Measurements from ENCODE around the gene EIF2D.
A peak's percentile ranks its signal among the peaks of the same experiment; 100 is the strongest.
"Not testable (repeated sequence)": the region's sequence is repeated elsewhere in the genome, so short reads cannot be mapped to it uniquely, and the experiment has no call there.

EIF2D gene

DNA sequence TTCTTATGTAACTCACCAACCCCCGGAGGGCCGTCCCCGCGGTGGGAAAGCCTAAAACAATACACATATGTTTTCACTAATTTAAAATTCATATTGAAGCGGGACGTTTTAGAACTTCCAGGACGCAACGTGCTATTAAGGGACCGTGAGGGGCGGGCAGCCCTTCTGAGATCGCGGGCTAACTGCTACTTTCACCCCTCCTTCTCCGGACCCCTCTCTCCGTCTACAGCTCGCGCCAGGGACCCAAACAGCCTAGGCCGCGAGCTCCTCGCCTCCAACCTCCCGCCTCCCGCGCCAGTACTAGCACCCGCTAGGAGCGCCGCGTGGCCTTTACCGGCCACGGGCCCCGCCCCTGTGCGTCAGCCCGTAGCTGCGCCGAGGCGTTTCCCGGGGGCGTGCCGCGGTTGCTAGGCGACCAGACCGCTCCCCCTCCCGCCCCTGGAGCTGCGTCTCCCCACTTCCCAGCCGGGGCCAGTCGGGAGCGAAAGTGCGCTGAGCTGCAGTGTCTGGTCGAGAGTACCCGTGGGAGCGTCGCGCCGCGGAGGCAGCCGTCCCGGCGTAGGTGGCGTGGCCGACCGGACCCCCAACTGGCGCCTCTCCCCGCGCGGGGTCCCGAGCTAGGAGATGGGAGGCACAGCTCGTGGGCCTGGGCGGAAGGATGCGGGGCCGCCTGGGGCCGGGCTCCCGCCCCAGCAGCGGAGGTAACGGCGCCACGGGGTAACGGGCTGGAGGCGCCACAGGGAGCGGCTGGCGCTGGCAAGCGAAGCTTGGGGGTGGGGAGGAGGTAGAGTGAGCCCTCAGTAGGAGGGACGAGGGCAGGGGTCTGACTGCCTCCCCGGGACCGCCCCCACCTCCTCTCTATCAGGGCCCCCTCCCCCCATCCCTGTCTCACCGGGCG, 23.1 kb upstream of the EIF2D start, which contains the start of gene DYRK3:
TSS of gene DYRK3 (plus strand) at position 457 of the 898 bp plus-strand sequence. CDS start at position 625, 168 bp downstream.
- peak; percentile 95 for DNase-seq

DNA sequence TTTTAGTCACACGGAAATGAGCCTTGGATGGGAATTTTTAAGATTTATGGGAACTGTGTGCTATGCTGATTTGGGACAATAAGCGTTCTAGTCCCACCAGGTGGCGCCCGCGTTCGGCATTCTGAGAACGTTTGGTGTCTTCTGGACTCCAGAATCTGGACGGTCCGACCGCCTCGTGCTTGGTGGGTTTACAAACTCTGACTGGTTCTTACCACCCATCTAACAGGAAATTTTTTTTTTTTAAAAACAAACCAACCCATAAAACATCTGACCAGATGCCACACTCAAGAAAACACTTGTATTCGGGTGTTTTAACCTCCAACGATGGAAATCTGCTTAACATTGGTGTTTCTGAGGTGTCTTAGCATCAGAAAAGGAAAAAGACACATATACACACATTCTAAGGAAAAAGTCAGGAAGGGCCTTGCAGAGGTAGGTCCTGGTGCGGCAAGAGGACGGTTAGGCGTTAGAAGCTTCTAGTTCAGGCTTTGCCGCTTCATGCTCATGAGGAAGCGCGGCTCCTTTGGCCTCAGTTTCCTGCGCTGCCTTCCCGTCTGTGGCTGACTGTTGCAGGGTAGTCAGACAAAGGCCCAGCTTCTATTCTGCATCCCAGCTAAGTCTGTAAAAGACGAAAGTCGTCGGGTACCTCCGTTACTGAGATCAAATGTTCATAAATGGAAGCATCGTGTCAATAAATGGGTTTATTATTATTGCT, 22.3 kb upstream of the EIF2D start:
- peak; percentile 94 for DNase-seq

DNA sequence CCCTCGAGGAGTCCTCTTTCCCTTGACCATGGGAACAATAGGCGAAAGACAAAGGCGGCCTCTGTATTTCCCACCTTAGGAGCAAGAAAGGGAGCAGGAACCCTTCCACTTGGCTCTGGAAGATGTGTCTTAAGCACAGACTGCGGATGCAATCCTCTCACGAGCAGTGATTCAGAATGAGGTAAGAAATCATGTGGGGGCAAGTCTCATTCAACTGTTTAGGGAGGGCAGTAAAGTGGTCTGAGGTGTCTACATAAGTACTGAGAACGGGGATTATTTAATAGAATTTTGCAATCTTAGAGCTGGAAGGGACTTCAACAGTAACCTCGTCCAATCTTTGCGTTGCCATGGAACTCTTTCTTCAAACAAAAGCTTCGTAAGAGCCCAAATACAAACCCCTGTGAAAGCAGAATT, 21.4 kb upstream of the EIF2D start:
- DNase-seq = peak; percentile 82

DNA sequence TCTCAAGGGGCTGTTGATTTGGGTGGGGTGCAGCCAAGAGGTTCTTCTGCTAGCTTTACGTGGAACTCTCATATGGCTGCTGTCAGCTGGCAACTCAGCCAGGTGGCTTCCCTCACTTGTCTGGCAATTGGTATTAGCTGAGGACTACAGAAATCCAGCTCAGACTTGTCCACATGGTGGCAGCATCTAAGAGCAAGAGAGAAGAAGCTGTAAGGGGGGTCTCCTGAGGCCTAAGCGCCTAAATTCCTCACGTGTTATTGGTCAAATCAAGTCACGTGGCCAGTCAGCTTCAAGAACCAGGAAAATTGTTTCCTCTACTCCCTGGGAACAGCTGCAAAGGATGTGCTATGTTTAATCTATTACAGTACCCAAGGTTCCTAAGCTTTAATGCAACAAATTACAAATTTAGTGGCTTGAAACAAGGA, 18.8 kb upstream of the EIF2D start:
- DNase-seq = peak; percentile 58

DNA sequence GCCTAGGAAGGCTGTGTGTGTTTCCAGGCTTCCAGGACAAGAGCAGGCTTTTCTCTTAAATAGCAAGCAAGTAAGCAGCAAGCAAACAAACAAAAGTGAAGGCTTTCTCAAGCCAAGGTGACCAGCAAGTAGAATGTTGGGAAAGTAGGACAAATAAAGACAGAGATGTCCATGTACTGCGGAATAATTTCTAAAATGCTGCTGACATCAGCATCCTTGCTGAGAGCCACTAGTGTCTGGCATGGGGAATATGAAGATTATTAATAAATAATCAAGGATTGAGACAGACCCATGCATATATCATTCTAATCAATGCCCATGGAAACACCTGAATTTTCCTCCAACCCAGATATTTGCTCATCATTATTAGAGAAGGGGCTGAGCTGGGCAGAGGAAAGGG, 16.7 kb upstream of the EIF2D start:
- DNase-seq = no peak

DNA sequence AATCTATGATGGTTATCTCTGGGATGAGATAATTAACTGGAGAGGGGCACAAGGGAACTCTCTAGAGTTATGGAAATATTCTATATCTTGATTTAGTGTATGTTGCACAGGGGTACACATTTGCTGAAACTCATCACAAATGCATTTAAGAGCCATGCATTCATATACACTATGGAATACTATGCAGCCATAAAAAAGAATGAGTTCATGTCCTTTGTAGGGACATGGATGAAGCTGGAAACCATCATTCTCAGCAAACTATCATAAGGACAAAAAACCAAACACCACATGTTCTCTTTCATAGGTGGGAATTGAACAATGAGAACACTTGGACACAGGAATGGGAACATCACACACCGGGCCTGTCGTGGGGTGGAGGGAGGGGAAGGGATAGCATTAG, 14.1 kb upstream of the EIF2D start:
- not testable (repeated sequence) for DNase-seq

DNA sequence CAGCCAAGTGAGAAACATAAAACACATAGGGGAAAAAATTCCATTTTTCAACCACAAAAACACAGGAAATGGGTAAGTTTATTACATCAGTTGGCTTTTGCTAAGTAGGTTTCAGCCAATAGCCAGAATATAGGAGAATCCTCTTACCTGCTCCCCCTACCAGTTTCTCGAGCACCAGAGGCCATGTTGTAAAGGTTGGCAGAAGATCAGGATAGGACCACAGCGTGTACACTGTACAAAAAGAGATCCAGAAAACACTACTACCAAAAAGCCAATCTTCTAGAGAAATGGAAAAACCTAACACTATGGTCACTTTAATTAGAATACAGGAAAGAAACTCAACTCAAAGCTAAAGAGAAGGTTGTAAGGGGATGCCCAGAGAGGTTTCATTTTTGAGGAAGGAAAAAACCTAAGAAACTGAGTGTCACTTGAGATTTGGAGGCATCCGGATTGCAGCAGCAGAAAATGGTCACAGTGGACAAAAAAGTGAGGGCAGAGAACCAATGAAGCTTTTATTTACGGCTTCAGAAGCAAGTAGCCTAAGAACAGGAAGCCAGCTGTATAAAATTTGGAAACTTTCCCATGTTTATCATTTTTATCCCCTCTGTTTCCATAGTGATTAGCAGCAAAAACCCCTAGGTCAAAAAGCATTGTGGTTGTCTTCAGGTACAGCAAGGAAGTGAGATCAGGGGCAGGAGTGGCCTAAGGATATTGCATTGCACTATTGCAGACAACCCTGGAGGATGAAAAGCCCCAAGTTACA, 2.9 kb downstream of the EIF2D start:
- no peak for DNase-seq

DNA sequence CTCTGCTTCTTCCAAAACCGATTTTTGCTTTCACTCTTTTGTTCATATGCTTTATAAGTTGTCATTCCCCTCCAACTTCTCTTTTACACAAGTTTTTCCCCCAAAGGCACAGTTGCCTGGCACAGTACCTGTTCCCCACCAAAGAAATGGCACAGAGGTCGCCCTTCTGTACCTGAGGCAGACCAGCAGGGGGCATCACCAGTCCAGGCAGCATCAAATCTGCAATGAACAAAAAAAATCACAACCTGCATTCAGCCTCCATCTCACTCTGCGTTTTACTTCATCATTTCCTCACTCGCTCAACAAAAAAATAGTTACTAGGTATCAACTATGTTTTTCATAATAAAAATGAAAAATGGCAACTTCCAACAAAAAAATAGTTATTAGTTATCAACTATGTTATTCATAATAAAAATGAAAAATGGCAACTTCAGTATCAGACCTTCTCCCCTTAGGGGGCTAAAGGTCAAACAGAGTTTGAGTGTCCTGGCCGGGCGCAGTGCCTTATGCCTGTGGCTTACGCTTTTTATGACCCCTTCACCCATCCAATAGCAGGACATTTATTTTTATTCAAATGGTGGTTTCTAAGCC, 4.1 kb downstream of the EIF2D start:
- DNase-seq = peak; percentile 41

DNA sequence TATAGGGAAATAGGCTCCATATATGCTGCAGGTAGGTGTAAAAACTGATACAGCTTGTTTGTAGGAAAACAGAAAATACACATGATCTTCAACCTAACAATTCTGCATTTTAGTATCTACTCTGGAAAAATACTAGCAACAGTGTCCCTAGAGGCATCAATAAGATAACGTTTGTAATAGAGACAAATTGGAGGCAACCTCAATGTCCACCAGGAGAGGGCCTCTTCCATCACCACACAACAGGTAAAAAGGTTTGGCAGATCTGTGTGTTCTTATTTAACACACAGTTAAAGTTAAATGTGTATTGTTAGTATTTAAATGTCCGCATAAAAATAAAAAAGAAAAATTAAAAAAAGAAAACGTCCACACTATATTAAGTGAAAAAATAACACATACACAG, 5.4 kb downstream of the EIF2D start:
- no peak for DNase-seq

DNA sequence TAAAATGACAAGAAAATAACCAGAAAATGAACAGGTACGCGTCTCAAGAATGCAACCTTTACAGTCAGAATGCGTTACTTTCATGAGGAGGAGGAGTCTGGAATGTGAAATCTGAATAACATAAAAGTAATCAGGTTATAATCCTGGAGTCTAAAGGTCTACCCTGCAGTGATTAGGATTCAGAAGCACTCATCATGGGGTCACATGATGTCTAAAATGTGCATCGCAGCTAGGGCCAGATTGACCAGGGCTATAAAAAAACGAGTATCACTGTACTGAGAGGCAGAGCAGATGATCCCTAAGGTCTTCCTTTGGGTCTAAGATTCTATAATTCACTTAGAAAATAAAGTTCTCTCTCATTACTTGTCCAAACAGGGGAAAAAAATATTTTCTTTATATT, 7.4 kb downstream of the EIF2D start:
- no peak for DNase-seq

DNA sequence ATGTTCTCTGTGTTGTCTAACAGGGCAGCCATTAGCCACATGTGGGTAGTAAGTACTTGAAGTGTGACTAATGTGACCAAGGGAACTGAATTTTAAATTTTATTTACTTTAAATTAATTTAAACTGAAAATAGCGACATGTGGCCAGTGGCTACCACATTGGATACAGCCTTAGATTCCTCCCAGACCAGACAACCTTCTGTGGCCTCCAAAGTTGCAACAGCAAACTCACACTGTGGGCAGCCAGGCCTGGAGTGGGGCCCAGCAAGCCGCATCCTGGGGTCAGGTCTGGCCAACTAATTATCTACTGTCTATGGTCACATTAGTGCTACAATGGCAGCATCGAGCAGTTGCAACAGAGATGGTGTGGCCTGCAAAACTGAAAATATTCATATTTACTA, 11.7 kb downstream of the EIF2D start:
- DNase-seq = no peak

DNA sequence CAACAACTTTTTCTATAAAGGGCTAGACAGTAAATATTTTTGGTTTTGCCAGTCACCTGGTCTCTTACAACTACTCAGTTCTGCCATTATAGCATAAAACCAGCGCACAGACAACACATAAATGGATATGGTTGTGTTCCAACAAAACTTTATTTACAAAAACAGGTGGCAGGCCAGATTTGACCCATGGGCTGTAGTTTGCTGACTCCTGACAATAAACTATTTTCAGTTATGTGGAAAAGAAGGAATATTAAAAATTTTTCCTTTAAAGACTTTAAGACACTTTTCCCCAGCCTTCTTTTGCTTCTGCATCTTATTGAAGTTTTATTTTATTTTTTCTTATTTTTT, 16.0 kb downstream of the EIF2D start:
- no peak for DNase-seq

DNA sequence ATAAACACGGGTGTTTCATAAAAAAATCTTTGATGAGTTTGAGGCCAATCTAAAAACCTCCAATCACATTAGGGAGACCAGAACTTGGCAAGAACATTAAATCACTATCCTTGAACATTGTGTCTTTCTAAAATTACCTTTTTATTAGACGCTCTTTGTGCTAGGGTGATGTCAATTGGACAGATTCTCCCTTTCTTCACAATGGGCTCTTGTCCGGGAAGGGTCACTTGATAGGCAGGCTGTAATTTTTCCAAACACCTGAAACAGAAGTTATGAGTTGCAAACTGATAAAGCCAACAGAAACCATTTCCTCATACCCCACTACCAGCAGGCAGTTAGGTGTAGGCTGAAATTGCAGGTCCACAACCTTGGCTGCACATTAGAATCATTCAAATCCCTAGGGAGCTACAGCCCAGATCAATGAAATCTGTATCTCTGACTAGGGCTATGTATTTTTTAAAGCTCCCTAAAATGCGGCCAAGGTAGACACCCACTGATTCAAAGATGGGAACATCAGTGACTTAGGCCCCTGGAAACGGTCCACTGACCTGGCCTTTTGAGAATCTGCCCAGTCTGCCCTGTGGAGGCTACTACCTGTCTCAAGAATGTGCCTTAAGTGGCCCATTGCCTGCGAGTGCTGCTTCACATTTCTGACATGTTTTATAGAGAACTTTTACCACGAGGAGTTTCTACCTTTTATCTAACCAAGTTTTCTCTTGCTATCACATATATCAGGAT, 16.5 kb downstream of the EIF2D start:
- DNase-seq = no peak

DNA sequence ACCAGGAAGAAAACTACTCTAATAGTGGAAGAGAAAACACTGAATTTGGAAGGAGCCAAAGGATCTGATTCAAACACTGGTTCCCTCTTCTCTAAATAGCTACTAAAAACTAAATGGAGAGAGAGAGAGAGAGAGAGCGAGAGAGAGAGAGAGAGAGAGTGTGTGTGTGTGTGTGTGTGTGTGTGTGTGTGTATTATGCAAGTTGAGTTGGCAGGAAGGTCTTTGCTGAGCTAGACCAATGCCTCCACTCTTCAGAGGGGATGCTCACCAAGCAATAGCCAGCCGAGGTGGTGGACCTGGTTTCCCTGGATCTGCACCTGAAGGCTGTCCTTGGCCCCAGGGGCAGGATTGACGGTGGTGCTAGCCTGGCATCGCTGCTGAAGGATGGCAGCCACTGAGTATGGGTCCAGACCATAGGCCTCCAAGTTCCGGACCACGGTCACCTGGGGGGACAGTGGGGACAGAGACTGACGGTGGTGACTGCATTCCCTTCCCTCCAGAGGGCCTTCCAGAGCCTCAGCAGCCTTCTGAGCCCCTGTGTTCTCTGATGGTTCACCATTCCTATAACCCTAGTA, 18.8 kb downstream of the EIF2D start:
- DNase-seq = no peak

DNA sequence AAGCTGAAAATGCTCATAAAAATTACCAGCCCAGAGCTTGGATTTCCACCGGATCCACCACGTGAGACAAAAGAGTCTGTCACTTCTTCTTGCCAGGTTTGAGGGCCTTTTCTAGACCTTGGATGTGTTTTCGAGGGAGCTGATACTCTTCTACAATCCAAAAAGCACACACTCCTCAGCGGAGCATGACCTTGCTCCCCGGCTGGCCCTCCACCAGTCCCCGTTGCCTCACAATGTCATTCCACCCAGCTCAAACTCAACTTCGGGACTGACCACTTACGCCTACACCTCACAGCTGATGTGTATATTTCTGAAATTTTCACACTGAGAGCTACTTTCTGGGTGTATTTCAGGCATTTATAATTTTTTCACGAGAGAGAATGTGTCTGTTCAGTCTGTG, 20.6 kb downstream of the EIF2D start:
- no peak for DNase-seq

DNA sequence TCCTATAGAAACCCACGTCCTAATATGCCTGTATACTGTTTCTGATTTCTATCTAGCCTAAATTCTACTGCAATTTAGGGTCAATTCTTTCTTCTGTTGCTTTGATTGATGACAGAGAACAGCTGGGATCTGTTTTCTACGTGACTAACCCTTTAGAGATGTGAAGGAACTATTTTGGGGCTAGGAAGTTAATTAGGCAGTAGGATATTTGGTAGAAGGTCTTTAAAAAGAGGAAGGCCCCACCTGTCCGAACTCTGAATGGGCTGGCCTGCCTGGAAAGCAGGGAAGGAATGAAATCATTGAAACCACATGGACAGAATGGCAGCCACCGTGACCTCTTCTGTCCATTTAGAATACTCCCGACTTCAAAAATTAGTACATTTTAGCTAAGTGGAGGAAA, 21.0 kb downstream of the EIF2D start:
- no peak for DNase-seq

DNA sequence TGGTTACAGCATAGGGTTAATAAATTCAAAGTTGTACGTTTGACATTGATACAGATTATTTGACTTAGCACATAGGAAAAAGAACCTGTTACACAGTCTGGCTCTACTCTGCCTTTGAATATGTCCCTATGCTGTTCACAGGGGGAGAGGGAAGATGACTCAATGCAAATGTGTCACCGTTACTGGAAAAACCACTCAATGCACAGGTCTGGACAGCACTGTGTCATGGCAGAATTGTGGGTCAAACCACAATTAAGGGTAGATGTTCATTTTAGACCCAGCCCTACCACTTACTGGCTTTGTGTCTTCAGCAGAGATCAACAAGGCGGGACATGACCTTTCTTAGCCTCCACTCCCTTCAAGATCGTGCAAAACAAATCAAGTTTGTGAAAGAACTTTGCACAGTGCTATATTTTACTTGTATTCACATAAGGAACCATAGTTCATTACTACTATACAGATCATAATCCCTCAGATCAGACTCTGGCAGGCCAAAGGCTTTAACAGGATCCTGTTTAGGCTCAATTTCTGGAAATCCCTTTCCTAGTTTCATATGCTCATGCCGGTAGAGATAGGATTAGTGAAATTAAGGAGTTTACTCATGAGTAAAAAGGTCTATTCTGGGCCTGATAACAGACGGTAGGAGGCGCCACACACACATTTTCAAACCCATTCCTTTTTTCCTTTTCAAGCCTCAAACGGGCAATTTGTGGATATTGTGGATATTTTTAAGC, 22.1 kb downstream of the EIF2D start:
- peak; percentile 46 for DNase-seq

DNA sequence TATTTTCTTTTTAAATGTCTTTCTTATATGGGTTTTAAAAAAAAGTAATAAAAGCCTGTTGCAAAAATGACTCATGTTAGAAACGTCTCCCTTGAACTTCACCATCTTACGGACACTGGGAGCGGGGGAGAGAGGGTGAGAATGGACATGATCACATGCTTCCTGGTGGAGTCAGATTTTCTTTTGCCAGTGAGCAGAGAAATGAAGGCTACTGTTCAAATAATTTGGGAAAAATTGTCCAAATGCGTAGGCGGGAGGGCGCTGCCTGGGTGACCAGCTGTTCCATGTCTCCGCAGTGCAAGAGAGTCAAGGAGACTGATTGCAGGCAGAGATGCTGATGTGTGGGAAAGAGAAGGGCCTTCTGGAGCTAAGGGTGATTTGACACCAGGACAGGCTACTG, 23.1 kb downstream of the EIF2D start:
- no peak for DNase-seq

DNA sequence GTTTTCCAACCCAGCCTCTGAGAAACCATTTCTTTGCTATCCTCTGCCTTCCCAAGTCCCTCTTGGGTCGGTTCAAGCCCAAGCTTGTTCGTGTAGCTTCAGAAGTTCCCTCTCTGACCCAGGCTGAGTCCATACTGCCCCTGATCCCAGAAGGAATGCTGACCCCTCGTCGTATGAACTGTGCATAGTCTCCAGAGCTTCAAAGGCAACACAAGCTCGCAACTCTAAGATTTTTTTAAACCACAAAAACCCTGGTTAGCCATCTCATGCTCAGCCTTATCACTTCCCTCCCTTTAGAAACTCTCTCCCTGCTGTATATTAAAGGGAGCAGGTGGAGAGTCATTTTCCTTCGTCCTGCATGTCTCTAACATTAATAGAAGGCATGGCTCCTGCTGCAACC, 23.8 kb downstream of the EIF2D start:
- no peak for DNase-seq

DNA sequence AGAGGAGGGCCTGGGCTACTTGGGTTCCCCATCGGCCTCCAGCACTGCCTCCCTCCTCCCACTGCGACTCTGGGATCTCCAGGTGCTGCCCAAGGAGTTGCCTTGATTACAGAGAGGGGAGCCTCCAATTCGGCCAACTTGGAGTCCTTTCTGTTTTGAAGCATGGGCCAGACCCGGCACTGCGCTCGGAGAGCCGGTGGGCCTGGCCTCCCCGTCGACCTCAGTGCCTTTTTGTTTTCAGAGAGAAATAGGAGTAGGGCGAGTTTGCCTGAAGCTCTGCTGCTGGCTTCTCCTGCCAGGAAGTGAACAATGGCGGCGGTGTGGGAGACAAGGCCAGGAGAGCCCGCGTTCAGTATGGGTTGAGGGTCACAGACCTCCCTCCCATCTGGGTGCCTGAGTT, 24.4 kb downstream of the EIF2D start:
- no peak for DNase-seq
